Measurements from ENCODE around the gene TBC1D30. TPM values are rescaled to one million over a fixed set of nuclear protein-coding genes. Genes with fewer than 3 reads are reported as not detected.
A peak's percentile ranks its signal among the peaks of the same experiment; 100 is the strongest.
"Not testable (repeated sequence)": the region's sequence is repeated elsewhere in the genome, so short reads cannot be mapped to it uniquely, and the experiment has no call there.

TBC1D30 gene, protein sequence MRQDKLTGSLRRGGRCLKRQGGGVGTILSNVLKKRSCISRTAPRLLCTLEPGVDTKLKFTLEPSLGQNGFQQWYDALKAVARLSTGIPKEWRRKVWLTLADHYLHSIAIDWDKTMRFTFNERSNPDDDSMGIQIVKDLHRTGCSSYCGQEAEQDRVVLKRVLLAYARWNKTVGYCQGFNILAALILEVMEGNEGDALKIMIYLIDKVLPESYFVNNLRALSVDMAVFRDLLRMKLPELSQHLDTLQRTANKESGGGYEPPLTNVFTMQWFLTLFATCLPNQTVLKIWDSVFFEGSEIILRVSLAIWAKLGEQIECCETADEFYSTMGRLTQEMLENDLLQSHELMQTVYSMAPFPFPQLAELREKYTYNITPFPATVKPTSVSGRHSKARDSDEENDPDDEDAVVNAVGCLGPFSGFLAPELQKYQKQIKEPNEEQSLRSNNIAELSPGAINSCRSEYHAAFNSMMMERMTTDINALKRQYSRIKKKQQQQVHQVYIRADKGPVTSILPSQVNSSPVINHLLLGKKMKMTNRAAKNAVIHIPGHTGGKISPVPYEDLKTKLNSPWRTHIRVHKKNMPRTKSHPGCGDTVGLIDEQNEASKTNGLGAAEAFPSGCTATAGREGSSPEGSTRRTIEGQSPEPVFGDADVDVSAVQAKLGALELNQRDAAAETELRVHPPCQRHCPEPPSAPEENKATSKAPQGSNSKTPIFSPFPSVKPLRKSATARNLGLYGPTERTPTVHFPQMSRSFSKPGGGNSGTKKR
- total RNA-seq = 3.7 and 4.6 TPM in 2 replicates

DNA sequence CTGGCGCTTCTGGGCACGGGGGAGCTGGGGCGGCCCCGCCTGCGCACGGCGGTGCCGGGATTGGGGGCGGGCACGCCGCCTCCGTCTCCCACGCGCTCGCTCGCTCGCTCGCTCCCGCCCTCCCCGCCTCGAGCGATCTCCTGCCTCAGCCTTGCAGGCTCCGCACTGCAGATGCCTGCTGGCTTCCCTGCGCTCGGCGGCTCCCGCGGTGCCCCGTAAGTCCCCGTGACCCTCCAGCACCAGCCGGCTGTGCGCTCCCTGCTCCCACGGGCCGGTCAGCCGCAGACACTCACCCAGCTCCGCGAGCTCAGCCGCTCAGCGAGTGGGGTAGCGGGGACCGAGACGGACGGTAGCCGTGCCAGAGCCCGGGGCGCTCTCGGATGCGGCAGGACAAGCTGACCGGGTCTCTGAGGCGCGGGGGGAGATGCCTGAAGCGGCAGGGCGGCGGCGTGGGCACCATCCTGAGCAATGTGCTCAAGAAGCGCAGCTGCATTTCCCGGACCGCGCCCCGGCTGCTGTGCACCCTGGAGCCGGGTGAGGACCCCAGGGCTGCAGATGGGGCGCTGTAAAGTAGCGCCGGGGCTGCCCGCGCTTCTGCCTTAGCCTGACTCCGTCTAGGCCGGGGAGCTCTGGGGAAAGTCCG, at the start of gene TBC1D30:
Gene TBC1D30, plus strand, starts transcription at position 148 of the 643 bp plus-strand sequence. Its CDS starts 233 bp downstream, at position 381.
- H3K27me3 ChIP-seq (ENCODE audit: control insufficient read depth, insufficient read depth, low read length) = peaks cover 24% of the 10 kb centered on the region
- peak within 1 kb of the TSS; percentile 17 for H3K4me3 ChIP-seq (ENCODE audit: low read depth, low read length)
- DNase-seq (ENCODE audit: low read depth) = no peak
- TF ChIP-seq, protein P1, sequence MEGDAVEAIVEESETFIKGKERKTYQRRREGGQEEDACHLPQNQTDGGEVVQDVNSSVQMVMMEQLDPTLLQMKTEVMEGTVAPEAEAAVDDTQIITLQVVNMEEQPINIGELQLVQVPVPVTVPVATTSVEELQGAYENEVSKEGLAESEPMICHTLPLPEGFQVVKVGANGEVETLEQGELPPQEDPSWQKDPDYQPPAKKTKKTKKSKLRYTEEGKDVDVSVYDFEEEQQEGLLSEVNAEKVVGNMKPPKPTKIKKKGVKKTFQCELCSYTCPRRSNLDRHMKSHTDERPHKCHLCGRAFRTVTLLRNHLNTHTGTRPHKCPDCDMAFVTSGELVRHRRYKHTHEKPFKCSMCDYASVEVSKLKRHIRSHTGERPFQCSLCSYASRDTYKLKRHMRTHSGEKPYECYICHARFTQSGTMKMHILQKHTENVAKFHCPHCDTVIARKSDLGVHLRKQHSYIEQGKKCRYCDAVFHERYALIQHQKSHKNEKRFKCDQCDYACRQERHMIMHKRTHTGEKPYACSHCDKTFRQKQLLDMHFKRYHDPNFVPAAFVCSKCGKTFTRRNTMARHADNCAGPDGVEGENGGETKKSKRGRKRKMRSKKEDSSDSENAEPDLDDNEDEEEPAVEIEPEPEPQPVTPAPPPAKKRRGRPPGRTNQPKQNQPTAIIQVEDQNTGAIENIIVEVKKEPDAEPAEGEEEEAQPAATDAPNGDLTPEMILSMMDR (IDR thresholded peaks at IDR 0.05; ENCODE audit: insufficient read depth, low read length, poor library complexity, severe bottlenecking) = no peak
- no peaks in the 10 kb centered on the region for H3K36me3 ChIP-seq (ENCODE audit: control insufficient read depth, insufficient read depth, low read length)

DNA sequence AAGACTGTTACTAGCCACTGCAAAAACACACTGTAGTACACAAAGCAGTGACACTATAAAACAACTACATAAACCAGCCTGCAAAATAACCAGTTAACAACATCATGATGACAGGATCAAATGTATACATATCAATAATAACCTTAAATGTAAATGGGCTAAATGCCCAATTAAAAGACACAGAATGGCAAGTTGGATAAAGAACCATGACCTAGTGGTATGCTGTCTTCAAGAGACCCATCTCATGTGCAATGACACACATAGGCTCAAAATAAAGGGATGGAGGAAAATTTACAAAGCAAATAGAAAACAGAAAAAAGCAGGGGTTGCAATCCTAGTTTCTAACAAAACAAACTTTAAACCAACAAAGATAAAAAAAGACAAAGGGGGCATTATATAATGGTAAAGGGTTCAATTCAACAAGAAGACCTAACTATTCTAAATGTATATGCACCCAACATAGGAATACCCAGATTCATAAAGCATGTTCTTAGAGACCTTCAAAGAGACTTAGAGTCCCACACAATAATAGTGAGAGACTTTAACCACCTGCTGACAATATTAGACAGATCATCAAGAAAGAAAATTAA, 49.2 kb upstream of the TBC1D30 start:
- not testable (repeated sequence) for DNase-seq (ENCODE audit: low read depth); H3K36me3 ChIP-seq (ENCODE audit: control insufficient read depth, insufficient read depth, low read length); H3K4me3 ChIP-seq (ENCODE audit: low read depth, low read length); H3K27me3 ChIP-seq (ENCODE audit: control insufficient read depth, insufficient read depth, low read length)

DNA sequence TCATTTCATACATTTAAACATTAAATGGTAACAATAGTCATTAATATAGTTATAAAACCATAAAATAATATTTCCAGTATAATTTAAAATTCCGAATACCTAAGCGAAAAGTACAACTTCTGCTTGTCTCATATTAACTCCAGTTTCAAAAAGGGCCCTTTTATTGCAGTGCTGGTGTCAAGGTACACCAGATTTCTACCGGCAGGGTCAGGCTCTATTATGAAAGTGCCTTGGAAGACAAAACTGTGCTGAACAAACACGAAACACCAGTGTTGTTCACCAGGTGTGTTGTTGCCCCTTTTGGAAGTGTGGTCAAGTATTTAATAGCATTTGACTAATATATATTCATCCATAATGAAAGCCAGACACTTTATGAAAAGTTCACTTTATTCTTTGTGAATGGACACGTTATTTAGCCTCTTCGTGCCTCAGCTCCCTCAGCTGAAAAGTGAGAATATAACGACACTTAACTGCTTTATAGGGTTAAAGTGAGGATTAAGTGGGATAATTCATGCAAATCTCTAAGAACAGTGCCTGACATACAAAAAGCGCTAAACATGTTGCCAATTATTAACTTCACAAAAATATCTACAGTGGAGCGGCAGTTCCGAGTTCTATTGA, 45.0 kb upstream of the TBC1D30 start:
- TF ChIP-seq, protein P1 (IDR thresholded peaks at IDR 0.05; ENCODE audit: insufficient read depth, low read length, poor library complexity, severe bottlenecking) = no peak
- DNase-seq (ENCODE audit: low read depth) = no peak
- no peak overlapping the region for H3K4me3 ChIP-seq (ENCODE audit: low read depth, low read length)
- H3K36me3 ChIP-seq (ENCODE audit: control insufficient read depth, insufficient read depth, low read length) = no peaks in the 10 kb centered on the region
- peaks cover 33% of the 10 kb centered on the region for H3K27me3 ChIP-seq (ENCODE audit: control insufficient read depth, insufficient read depth, low read length)

GRCh38 chr12:64780132-64780530, 44.3 kb upstream of the TBC1D30 start:
- TF ChIP-seq, protein P1 (IDR thresholded peaks at IDR 0.05; ENCODE audit: insufficient read depth, low read length, poor library complexity, severe bottlenecking) = no peak
- peak overlapping the region; percentile 36 for H3K4me3 ChIP-seq (ENCODE audit: low read depth, low read length)
- no peak for DNase-seq (ENCODE audit: low read depth)
- no peaks in the 10 kb centered on the region for H3K36me3 ChIP-seq (ENCODE audit: control insufficient read depth, insufficient read depth, low read length)
- peaks cover 33% of the 10 kb centered on the region for H3K27me3 ChIP-seq (ENCODE audit: control insufficient read depth, insufficient read depth, low read length)

DNA sequence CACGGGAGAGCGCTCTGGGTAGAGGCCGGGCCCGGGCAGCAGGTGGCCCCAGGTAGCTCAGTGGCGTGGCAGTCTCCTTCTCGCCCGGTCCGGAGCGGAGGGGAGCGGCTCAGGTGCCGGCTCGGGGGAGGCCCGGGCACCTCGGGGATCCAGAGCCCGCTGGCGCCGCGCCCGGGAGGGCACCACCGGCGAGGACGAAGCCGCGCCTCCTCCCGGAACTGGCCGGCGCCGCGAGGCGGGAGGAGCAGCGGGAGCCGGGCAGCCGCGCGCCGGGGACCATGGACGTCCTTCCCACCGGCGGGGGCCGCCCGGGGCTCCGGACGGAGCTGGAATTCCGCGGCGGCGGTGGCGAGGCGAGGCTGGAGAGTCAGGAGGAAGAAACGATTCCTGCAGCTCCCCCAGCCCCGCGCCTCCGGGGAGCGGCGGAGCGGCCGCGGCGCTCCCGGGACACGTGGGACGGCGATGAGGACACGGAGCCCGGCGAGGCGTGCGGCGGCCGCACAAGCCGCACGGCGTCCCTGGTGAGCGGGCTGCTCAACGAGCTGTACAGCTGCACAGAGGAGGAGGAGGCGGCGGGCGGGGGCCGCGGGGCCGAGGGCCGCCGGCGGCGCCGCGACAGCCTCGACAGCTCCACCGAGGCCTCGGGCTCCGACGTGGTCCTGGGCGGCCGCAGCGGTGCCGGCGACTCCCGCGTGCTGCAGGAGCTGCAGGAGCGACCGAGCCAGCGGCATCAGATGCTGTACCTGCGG, 43.7 kb upstream of the TBC1D30 start:
- TF ChIP-seq, protein P1 (IDR thresholded peaks at IDR 0.05; ENCODE audit: insufficient read depth, low read length, poor library complexity, severe bottlenecking) = peak; percentile 6
- peak overlapping the region; percentile 36 for H3K4me3 ChIP-seq (ENCODE audit: low read depth, low read length)
- peaks cover 33% of the 10 kb centered on the region for H3K27me3 ChIP-seq (ENCODE audit: control insufficient read depth, insufficient read depth, low read length)
- DNase-seq (ENCODE audit: low read depth) = no peak
- no peaks in the 10 kb centered on the region for H3K36me3 ChIP-seq (ENCODE audit: control insufficient read depth, insufficient read depth, low read length)
